Lower leg skin (tissue), 4 donors: ENCODE data around the gene ICOS. TPM values are rescaled to one million over a fixed set of nuclear protein-coding genes. Genes with fewer than 3 reads are reported as not detected.

Experiments
- DNase-seq, 2 donors: peaks; one replicate each; pipeline ENCODE4 v3.0.0-alpha.2; 2019; ENCODE audit warnings: low spot score in 2 of 2
- H3K4me3 ChIP-seq: fragments of 200-600 bp; sonication (generic); 2 replicates; pipeline ENCODE4 v1.5.1; 2017; ENCODE audit warnings: mild to moderate bottlenecking, low read depth; ENCODE audit not compliant: poor library complexity, severe bottlenecking
- POLR2A ChIP-seq, 2 donors: fragments of 450-650 bp; IDR thresholded peaks; one replicate each; pipeline ENCODE4 v1.6.1; 2016 to 2017; ENCODE audit warnings: antibody characterized with exemption in 2 of 2, mild to moderate bottlenecking in 1 of 2, moderate library complexity in 1 of 2
- WGBS, 2 donors: methylation state at CpG; one replicate each; pipeline ENCODE4 v1.1.5; 2018; 5-methylcytosine and 5-hydroxymethylcytosine counted together
- intact Hi-C: fragments of 100-400 bp; cut with DNase I; formaldehyde crosslinking; loops from one replicate; pipeline ENCODE4 v1.15.0; 2023; ENCODE audit warnings: low total_unique reads
- total RNA-seq, 4 donors: library from RNA; depleted of rRNA; stranded (reverse); fragments of >200 nt; gene quantifications; one replicate each; pipeline ENCODE4 v1.1.0, GENCODE V29; 2016
- TF ChIP-seq, protein P1 (sequence below), 3 donors: fragments of 450-650 bp; IDR thresholded peaks; one replicate each; pipeline ENCODE4 v1.5.1; 2016; ENCODE audit warnings: antibody characterized with exemption in 3 of 3, mild to moderate bottlenecking in 3 of 3, moderate library complexity in 2 of 3

ICOS gene
- total RNA-seq, 4 donors from 2014 or later = 0.25 TPM; not detected in 3

DNA sequence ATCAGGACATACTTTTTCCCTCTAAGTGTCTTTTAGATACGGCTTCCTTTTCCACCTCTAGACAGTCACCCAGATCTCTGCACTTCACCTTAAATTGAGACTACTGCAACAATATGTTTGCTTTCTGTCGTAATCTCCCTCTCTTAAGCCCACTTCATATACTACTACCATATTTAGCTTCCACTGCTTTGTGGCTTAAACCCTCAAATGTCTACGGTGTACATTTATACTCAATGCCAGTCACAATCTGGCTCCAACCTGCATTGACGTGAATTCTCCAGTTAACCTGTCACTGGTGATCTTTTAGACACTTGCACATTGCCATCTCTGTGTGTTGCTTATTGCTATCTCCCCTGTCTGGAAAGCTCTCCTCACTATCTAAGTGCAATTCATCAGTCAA is 56.4 kb downstream of the ICOS start:
- intact Hi-C loops = no loop called here
- DNase-seq = no peak
- whole genome bisulfite sequencing, 2 donors = 85 to 88% methylated on average over 4 of the region's 4 CpGs
- H3K4me3 ChIP-seq = no peak overlapping the region
- TF ChIP-seq, protein P1, sequence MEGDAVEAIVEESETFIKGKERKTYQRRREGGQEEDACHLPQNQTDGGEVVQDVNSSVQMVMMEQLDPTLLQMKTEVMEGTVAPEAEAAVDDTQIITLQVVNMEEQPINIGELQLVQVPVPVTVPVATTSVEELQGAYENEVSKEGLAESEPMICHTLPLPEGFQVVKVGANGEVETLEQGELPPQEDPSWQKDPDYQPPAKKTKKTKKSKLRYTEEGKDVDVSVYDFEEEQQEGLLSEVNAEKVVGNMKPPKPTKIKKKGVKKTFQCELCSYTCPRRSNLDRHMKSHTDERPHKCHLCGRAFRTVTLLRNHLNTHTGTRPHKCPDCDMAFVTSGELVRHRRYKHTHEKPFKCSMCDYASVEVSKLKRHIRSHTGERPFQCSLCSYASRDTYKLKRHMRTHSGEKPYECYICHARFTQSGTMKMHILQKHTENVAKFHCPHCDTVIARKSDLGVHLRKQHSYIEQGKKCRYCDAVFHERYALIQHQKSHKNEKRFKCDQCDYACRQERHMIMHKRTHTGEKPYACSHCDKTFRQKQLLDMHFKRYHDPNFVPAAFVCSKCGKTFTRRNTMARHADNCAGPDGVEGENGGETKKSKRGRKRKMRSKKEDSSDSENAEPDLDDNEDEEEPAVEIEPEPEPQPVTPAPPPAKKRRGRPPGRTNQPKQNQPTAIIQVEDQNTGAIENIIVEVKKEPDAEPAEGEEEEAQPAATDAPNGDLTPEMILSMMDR (IDR thresholded peaks at IDR 0.05) = no peak
- TF ChIP-seq POLR2A (IDR thresholded peaks at IDR 0.05) = no peak

- intact Hi-C loops = no loop called here
- no peak overlapping the region for H3K4me3 ChIP-seq
- DNase-seq = no peak
- TF ChIP-seq POLR2A (IDR thresholded peaks at IDR 0.05) = no peak
- TF ChIP-seq, protein P1 (IDR thresholded peaks at IDR 0.05) = no peak
- WGBS, 2 donors = 90 to 91% methylated on average over 4 of the region's 4 CpGs
Observed at GRCh38 chr2:203993560-203993959, 57.0 kb downstream of the ICOS start.

GRCh38 chr2:203994735-203995134 is 58.2 kb downstream of the ICOS start:
- WGBS, 2 donors = 88 to 92% methylated on average over 2 of the region's 2 CpGs
- no peak for DNase-seq
- no peak for TF ChIP-seq POLR2A (IDR thresholded peaks at IDR 0.05)
- TF ChIP-seq, protein P1 (IDR thresholded peaks at IDR 0.05) = no peak

GRCh38 chr2:203996692-203997091 is 60.1 kb downstream of the ICOS start:
- intact Hi-C loops = no loop called here
- H3K4me3 ChIP-seq = no peak overlapping the region
- 87 to 88% methylated on average over 5 of the region's 5 CpGs for WGBS, 2 donors
- no peak for DNase-seq
- TF ChIP-seq, protein P1 (IDR thresholded peaks at IDR 0.05) = no peak
- TF ChIP-seq POLR2A (IDR thresholded peaks at IDR 0.05) = no peak

More at GRCh38 chr2:203994735-203995134, 58.2 kb downstream of the ICOS start:
- intact Hi-C loops = no loop called here
- H3K4me3 ChIP-seq = no peak overlapping the region

DNA sequence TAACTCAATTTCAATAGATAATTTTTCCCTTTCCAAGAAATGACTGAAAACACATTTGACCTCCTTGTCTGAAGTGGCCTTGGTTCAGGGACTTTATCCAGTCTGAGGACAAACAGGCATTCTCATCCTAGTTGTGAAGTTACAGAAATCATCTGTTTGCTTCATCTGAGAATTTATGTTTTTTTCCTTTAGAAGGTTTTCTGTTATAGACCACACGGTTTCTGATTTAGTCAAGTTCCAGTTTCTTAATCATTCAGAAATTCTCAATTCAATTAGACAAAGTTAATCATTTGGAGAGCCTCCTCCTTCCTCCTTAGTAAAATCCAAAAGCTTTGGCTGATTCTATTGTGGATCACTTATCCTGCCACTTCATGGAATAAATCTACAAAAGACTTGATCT is 60.9 kb downstream of the ICOS start:
- H3K4me3 ChIP-seq = no peak overlapping the region
- TF ChIP-seq, protein P1 (IDR thresholded peaks at IDR 0.05) = no peak
- TF ChIP-seq POLR2A (IDR thresholded peaks at IDR 0.05) = no peak
- intact Hi-C loops = no loop called here
- 66 to 73% methylated on average over 1 of the region's 1 CpG for WGBS, 2 donors
- no peak for DNase-seq
